ENCODE measurements around the gene SCAMP5. TPM values are rescaled to one million over a fixed set of nuclear protein-coding genes. Genes with fewer than 3 reads are reported as not detected.

The SCAMP5 gene
- total and polyA plus RNA-seq, 2 of the 13 experiments (the other 11 are each of a cell fraction or from before 2014, with no cell fraction given): 34.3 to 49.0 TPM

- no peak for TF ChIP-seq PRDM10 (CRISPR knock-in tag; IDR thresholded peaks at IDR 0.05; ENCODE audit: low read depth)
- peak; percentile 54; the same call in 1 of the 2 replicates for TF ChIP-seq IRF2 (CRISPR knock-in tag; IDR thresholded peaks at IDR 0.05)
- TF ChIP-seq ATF4 (CRISPR knock-in tag; IDR thresholded peaks at IDR 0.05): peak in 1 of 2 experiments; percentile 44; a peak in 1 of 4 replicates
- no peak for TF ChIP-seq RFXANK (CRISPR knock-in tag; IDR thresholded peaks at IDR 0.05)
- TF ChIP-seq TEAD2 (CRISPR knock-in tag; IDR thresholded peaks at IDR 0.05): no peak
- no peak for TF ChIP-seq ATF3 (CRISPR knock-in tag; IDR thresholded peaks at IDR 0.05)
- peak; percentile 24; the same call in 1 of the 2 replicates for TF ChIP-seq ZFX (CRISPR knock-in tag; IDR thresholded peaks at IDR 0.05; ENCODE audit: low read depth)
- TF ChIP-seq NFKB2 (CRISPR knock-in tag; IDR thresholded peaks at IDR 0.05; ENCODE audit: borderline replicate concordance): no peak
- no peak for TF ChIP-seq ZNF367 (CRISPR knock-in tag; IDR thresholded peaks at IDR 0.05; ENCODE audit: borderline replicate concordance)
- TF ChIP-seq ZNF576 (CRISPR knock-in tag; IDR thresholded peaks at IDR 0.05): no peak
- TF ChIP-seq ZMYM4 (CRISPR knock-in tag; IDR thresholded peaks at IDR 0.05): no peak
- TF ChIP-seq TIGD3 (CRISPR knock-in tag; IDR thresholded peaks at IDR 0.05; ENCODE audit: borderline replicate concordance): no peak
- TF ChIP-seq MYC (CRISPR knock-in tag; IDR thresholded peaks at IDR 0.05; ENCODE audit: borderline replicate concordance): no peak
- no peak for TF ChIP-seq SNAPC4 (CRISPR knock-in tag; IDR thresholded peaks at IDR 0.05)
- TF ChIP-seq MEF2D (CRISPR knock-in tag; IDR thresholded peaks at IDR 0.05): no peak
These were observed 45.1 kb upstream of the SCAMP5 start (continued) for GRCh38 chr15:74950078-74950908.

Data from HepG2 (cell line).